GM21526 (cell line): ENCODE measurements around the gene EXT2.

Experiments
- ATAC-seq: cut with Tn5 transposase; IDR thresholded peaks from one replicate; pipeline ENCODE4 v1.9.1; 2021; ENCODE audit warnings: moderate library complexity; ENCODE audit not compliant: unreplicated experiment, low FRiP score

EXT2 gene

DNA sequence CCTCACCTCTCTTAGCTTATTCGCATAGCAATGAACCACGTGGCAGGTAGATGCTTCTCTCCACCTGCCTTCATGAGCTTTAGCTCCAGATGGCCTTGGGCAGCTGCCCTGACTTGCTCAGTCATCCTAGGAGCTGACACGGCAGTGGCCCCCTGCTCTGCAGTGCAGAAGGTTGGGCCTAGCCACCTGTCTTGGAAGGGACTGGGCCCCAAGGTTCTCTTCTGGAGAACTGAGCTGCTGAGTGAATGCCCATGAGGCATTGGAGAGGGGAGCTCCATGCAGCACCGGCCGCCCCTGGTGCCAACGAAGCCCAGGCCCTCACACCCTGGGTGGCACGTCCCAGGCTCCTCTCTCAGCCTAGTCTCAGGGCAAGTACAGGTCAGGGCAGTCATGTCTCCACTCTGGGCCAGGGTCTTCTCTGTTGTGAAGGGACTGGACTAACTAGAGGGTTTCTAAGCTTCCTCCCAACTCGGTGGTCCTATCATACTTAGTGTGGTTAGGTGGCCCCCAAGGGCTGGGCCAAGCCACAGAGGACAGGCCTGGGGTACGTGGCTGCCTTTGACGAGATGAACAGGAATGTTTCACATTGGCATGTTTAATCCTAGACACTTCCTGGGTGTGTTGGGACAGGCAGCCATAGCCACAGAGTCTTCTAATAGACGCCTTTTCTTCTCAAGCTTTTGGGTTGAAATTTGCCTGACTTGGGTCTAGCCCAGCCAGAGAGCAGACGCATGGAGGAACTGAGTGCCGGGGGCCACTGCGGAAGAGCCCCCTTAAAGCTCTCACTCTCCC lies 166.5 kb downstream of the EXT2 start:
- ATAC-seq: no peak

DNA sequence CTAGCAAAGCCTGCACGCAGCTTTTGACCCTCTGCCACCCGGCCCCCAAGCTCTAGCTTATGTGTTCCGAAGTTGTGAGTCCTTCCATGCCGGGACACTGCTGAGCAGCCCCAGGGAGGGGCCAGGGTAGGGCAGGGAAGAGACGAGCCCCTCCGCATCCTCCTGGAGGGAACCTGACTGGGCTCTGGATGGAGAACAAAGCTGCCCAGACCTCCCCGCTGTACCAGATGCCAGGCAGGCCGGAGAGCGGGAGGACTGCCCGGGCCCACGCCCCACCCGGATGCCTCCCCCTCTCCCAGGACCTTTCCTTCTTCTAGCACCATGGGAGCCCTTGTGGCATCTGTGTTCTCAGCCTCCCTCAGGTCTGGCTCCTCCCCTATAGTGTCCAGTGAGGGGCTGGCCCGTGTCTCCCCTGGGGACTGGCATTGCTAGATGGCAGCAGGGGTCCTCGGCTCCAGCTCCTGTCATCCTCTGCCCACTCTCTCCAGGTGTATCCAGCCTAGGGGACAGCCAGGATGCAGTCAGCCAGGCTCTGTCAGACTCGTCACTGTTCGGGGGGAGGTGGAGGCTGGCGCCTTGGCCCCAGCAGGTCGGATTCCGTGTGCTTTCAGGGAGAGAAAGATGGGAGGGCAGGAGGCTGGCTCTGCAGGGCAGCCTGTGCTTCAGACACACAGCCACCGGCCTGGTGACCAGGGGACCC lies 168.4 kb downstream of the EXT2 start:
- no peak for ATAC-seq

DNA sequence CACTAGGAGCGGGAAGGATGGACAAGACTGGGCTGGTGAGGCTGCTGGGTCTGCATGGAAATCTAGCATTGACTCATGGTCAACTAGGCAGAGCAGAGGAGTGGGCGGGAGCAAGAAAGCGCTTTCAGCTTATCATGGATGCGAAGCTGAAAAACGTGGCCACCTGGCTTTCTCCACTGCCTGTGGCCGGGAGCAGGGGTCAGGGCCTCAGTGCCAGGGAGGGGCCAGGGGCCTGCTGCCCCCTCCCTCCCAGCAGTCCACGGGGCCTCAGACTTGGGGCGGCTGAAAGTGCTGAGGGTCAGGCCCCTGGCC lies 168.9 kb downstream of the EXT2 start:
- no peak for ATAC-seq

DNA sequence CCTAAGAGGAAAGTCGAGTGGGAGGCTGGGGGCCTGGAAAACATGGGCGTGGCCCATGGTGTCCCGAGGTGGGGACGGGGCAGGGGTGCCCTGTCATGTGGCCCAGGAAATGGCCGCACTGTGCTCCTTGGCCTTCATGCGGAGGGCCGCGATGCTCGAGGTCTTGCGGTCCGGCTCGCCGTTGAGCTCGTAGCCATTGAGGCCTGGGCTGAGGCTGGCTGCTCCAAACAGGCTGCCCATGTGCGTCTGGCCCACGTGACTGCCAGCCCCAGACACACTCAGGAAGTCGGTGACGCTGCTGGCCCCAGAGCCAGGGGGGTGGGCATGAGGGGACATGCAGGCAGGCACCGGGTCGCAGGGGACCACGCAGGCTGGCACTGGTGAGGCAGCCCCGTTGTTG lies 169.3 kb downstream of the EXT2 start:
- ATAC-seq: no peak

DNA sequence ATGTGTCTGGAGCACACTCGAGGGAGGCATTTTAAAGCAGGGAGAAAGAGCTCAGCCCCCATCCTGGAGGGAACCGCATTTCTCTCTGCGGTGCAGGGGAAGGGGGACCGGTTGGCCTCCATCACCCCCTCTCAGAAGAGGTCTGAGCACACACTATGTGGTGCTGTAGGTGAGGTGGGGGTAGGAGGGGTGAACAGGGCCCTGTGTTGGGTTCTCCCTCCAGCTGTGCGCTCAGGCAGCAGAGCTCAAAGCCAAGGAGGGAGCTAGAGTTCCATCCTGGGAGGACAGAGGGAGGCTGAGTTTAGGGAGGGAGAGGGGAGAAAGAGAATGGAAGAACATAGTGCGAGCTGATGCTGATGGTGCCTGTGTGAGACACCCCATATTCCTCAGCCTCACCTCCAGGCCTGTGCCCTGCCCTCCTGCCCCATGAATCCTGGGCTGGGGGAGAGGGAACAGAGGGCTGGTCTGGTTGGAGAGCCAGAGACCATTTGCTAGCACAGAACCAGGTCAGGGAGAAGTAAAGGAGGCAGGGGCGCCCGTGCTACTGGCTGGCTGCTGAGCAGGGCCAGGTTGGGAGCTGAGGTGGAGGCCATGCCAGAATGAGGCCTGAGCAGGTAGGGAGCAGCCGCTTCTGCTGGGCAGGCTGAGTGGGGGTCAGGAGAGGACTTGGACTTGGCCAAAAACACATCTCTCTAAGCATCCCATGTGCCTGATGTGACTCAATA lies 170.7 kb downstream of the EXT2 start:
- ATAC-seq: no peak

DNA sequence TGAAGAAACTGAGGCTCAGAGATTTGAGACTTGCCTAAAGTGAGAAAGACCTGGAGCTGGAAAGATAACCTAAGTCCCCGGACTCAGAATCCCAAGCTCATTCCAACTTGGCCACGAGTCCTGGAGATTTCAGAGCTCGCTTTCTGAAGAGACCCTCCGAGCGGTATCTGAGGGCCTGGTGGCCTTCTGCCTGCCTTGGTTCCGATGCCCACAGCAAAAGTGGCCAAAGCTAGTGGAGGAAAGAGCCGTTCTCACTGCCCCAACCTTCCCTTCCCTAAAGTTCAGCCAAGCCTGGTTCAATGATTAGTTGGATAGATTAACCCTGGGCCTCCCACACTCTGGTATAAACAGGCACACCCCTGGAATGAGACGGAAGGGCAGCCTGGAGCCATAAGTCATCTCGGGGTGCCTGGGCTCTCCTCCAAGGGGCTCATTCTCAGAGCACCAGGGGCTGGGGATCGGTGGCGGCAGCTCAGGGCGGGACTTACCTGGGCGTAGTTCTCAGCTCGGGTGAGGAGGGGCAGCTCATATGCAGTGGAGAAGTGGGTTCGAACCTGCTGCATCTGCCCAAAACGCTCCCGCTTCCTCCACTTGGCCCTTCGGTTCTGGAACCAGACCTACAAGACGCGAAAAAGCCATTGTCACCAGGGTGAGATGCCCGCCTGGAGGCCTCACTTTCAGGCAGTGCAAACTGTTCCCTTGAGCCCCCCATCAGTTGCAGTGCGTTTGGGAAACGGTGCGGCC lies 171.7 kb downstream of the EXT2 start:
- no peak for ATAC-seq

DNA sequence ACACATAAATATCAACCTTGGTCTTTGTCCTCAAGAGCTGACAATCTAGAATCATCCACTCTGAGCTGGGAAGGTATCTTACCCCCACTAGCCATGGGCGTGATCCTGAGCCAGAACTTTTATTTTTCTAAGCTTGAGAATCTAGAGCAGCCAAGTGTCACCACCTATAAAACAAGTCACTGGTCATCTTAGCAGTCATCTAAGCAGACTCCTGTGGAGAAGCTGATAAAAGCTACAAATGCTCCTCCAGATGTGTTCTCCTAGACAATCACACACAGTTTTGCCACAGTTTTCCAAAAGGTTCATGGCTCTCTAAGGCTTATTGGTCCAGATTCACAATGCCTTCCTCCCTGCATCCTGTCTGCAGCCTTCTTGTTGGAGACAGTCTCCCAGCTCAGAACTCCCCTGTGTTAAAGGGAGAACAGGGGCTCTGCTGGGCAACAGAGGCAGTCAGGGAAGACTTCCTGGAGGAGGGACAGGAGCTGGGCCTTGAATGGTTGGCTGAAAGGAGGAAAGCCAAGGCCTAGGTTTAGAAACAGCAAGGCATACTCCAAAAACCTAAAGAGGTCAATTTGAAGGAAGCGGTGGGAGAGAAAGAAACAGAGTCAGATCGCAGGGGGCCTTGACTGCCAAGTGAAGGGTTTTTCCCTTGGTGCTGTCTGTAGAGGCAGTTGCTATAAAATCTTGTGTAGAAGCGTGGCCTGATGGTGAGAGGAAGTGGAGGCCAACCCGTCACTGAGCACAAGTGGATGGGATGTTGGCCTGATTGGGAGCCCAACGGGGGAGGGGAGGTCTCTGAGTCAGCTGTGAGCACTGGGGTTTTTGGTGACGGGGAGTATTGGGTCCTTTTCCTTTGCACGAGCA lies 172.5 kb downstream of the EXT2 start:
- ATAC-seq: no peak

DNA sequence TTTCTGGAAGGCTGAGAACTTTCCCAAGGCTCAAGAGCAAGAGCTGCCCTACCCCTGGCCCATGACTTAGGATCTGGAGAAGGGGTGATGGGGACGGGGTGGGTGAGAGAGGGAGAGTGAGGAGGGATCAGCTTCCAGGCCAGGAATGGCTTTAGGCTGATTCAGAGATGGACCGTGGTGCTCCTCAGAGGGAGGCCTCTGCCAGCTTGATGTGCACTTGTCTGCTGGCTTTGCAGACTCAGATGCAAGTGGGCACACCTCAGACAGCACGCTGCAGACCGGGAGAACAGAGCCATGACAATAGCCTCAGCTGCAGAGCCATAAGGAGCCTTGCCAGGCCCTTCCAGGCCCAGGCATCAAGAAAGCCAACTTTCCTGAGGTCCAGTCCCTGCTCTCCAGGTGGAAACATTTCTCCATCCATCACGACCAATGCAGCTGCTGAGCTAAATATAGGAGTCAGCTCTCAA lies 173.2 kb downstream of the EXT2 start:
- ATAC-seq: no peak

DNA sequence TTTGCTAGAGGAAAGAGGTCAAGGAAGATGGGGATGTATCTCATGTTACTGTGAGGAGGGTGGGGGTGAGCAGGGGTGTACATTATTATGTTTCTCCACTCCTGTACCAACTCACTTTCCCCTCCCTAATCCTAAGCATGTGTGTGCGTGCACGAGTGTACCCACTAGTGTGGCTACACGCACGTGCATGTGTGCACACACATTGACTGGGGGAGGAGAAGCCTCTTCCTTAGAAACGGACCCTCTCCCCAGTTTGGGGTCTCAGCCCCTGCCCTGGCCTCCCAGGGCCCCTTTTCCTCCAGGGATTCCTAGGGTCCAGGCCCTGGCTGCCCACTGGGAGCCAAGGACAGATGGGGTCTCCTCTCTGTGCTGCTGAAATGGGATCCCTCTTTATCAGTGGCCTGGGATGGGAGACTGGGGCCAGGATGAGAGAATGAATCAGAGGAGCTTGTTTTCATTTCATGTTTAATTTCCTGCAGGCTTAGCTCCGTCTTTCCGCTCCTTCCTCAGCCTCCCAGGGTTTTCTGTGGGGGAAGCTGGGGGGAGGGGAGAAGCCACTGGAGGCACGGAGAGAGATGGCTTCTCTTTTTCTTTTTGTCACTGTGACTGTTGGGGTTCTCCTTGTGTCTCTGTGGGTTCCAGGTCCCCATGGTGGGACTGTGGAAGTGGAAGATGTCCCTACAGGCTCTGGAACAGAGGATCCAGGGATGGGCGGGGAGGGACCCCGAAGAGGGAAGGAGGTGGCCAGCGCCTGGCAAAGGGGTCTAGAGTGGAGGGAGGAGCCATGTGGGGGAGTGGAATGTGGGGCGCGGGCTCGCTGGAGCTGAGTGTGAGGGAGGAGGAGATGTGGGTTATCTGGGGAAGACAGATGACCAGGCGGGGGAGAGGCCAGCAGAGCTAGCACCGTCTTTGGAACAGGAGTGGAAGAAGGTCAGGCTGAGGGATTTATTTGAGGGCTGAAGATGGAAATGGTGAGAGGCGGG lies 174.2 kb downstream of the EXT2 start:
- ATAC-seq: no peak

DNA sequence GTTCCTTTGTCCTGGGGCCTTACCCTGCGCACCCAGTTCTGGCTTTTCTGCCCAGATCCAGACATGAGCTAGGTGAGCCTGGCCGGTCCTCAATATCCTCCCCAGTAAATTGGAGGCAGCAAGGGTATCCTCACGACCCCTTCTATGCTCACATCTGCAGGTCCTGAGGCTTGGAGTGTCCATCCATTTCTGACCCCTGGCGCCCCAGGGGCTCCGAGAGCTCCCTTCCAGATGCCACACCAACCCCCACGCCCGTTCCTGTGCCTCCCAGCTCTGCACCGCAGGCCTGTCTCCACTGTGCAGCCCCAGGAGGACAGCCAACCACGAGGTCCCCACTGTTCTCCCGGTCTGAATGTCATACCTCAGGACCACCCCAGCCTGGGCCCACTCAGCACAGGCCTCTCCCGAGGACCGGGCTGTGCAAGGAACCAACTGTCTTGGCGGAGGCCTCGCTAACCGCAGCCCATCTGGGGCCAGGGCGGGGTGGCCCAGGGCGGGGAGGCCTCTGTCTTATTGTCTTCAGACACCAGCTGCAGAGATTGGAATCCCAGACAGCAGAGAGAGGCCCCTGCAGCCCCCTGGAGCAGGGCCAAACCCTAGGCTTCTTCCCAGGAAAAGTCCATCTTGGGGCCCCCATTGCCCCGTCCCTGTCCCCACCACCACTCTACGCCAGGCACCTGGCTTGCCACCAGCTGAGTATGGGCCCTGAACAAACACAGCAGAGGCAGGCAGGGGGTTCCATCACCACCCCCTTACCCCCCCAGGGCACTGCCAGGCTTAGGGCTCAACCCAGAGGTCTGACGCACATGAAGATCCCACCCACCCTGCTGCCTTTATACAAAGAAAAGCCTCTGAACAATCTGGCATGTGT lies 175.2 kb downstream of the EXT2 start:
- no peak for ATAC-seq

DNA sequence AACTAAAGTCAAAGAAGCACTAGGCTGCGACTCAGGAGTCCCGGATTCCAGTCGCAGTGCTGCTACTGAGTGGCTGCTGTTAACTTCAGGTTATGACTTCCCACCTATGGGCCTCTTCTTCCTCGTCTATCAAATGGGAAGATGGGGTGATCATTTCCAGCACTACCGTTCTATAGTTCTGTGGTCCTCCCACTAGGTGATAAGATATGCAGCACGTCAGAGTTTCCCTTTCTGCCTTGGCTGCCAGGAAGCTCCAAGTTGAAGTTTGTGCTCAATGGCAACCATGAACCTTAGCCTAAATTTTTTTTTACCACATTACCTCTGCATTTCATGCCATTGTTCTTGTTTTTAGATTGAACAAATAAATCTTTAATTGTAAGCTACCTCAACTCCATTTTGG lies 175.8 kb downstream of the EXT2 start:
- no peak for ATAC-seq

DNA sequence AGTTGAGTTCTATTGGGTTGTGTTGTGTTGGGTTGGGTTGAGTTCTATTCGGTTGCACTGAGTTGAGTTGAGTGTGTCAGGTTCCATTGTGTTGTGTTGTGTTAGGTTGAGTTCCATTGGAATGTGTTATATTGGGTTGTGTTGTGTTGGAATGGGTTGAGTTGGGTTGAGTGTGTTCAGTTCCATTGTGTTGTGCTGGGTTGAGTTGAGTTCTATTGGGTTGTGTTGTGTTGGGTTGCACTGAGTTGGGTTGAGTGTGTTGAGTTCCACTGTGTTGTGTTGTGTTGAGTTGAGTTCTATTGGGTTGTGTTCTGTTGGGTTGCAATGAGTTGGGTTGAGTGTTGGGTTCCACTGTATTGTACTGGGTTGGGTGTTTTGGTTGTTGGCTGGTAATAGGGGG lies 178.9 kb downstream of the EXT2 start:
- no peak for ATAC-seq

DNA sequence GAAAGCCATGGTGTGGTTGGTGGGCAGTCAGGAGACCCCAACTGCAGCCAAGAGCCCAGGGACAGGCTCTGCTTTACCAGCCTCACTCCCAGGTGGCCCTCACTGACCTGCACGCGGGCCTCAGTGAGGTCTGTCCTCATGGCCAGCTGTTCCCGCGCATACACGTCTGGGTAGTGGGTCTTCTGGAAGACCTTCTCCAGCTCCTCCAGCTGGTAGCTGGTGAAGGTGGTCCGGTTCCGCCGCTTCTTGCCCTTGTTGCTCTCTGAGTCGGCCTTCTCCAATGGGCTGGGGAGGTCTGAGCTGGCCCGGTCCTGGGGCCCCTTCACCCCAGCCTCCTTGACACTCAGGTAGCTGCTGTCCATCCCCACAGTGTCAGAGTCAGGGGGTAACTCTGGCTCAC lies 179.8 kb downstream of the EXT2 start:
- no peak for ATAC-seq

DNA sequence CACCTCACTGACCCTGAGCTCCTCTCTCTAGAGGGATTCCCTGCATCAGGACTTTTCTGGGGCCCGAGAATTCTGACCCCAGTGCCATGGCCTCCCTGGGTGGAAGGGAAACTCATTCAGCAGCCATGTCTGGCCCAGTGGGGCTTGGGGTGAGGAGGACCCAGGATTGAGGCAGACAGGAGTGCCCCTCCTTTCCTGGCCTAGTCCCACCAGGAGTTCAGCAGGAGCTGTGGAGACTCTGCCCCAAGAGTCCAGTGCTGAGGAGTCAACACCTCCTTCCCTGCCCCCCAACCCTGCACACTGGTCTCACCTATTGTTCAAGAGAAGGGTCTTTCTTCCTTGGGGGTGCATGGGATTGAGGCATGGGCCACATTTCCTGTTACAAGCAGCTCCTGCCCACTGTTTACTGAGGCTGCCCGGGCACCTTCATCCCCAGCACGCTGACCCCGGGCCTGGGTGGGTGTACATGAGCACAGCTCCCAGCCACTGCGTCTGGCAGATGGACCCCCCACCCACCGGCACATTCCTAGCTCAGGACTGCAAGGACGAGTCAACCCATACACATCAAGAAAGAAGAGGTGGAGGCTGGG lies 180.6 kb downstream of the EXT2 start:
- ATAC-seq: no peak

DNA sequence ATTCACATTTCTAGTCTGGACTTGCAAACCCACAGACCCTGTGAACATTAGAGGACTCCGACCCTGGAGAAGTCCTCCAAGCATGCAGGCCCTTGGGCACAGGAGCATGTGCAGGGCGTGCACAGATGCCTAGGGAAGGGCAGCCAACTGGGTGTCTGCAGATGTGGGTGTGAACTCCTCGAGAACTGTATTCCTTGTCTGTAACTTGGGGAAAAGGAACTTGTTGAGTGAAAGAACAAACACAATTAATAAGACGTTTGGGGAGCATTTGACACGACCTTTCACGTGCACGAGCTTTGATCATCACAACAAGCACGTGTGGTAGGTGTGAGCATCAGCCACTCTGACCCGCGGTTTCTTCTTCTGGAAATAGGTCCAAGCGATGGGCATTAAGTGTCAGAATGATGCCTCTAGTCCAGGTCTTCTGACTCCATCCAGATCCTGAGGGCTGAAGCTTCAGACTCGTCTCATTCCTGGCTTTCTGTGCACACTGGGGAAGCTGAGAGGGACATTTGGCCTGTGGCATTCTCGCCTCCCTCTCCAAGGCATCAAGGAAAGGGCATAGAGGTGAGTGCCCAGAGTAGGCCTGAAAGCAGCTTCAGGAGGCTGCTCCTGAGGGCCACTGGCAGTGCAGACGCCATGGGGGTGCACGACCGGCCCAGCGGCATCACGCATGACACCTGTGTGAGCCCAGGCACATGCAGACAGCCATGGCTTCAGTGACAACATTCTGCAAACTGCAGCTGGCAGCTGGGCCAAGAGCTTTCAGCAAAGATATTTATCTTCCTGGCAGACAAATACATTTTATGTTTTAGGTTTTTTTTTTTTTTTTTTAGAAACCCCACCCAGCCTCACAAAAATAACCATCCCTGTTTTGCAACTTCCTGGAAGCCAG lies 182.0 kb downstream of the EXT2 start:
- no peak for ATAC-seq

DNA sequence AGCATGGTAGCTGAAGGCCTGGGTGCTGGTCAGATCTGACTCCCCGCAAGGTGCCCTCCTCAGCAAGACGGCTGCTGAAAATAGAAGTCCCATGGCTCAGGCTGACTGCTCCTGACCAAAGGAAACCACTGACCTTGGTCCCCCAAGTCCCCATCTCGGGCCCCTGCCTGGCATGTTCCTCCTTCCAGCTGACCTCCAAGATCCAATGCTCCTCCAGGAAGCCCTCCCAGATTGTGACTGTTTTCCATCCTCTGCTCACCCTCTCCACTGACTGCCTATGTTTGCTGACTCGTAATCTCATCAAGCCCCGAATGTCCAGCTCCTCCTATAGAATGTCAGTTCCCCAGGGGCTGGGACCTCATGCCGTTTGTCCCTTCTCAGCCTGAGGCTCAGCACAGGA lies 184.0 kb downstream of the EXT2 start:
- ATAC-seq: no peak

DNA sequence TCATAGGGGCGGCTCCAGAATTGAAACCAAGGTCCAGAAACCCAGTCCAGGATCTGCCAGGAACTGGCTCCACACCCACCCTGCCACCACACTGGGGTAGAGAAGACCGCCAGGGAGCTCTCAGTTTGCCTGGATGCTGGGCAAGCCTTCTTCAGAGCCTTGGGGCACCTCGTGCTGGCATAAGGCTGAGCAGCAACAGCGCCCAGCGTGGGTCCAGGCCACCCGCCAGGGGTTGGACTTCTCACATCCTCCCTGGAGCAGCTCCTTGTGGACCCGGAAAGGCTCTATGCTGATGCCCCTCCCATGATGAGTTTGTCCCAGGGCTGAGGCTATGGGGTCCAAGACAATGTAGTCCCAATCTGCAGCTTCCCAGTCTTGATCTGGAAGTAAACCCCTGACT lies 184.8 kb downstream of the EXT2 start:
- ATAC-seq: no peak
